T-helper 22 cell (primary cell): ENCODE data around the gene BAIAP3.
"Not testable (repeated sequence)": the region's sequence is repeated elsewhere in the genome, so short reads cannot be mapped to it uniquely, and the experiment has no call there.

Experiments used
- DNase-seq: peaks from one replicate; pipeline ENCODE4 v3.0.0-alpha.2; 2020; ENCODE audit warnings: low read depth

Gene BAIAP3

GRCh38 chr16:1318268-1318545 lies 15.2 kb upstream of the BAIAP3 start:
- DNase-seq: no peak

- DNase-seq: no peak
Observed at GRCh38 chr16:1319041-1319440, 14.4 kb upstream of the BAIAP3 start.

- no peak for DNase-seq
Observed at GRCh38 chr16:1320097-1320496, 13.3 kb upstream of the BAIAP3 start.

GRCh38 chr16:1320658-1321240 lies 12.7 kb upstream of the BAIAP3 start:
- no peak for DNase-seq

- no peak for DNase-seq
Observed at GRCh38 chr16:1322407-1322806, 11.0 kb upstream of the BAIAP3 start.

GRCh38 chr16:1323296-1324239 lies 9.9 kb upstream of the BAIAP3 start:
- no peak for DNase-seq

- DNase-seq: no peak
Observed at GRCh38 chr16:1324286-1324826, 9.1 kb upstream of the BAIAP3 start.

GRCh38 chr16:1325261-1325660 lies 8.2 kb upstream of the BAIAP3 start:
- no peak for DNase-seq

GRCh38 chr16:1325673-1326371 lies 7.6 kb upstream of the BAIAP3 start:
- no peak for DNase-seq

- no peak for DNase-seq
Observed at GRCh38 chr16:1326391-1326790, 7.1 kb upstream of the BAIAP3 start.

- DNase-seq: no peak
Observed at GRCh38 chr16:1326946-1327618, 6.4 kb upstream of the BAIAP3 start.

- DNase-seq: no peak
Observed at GRCh38 chr16:1327619-1327947, 5.9 kb upstream of the BAIAP3 start.

GRCh38 chr16:1328136-1328535 lies 5.3 kb upstream of the BAIAP3 start:
- not testable (repeated sequence) for DNase-seq

- DNase-seq: not testable (repeated sequence)
Observed at GRCh38 chr16:1328961-1329360, 4.5 kb upstream of the BAIAP3 start.

- no peak for DNase-seq
Observed at GRCh38 chr16:1330260-1330914, 3.1 kb upstream of the BAIAP3 start.

- DNase-seq: no peak
Observed at GRCh38 chr16:1330931-1331711, 2.3 kb upstream of the BAIAP3 start.

- DNase-seq: no peak
Observed at GRCh38 chr16:1331712-1332617, 1.5 kb upstream of the BAIAP3 start.

- no peak for DNase-seq
Observed at GRCh38 chr16:1332618-1333148, 762 bp upstream of the BAIAP3 start.

- no peak for DNase-seq
Observed at GRCh38 chr16:1333854-1334700, 632 bp downstream of the BAIAP3 start.
